Measurements from ENCODE around the gene NAT8L.
A peak's percentile ranks its signal among the peaks of the same experiment; 100 is the strongest.

Gene NAT8L

GRCh38 chr4:2076908-2077536, 17.9 kb downstream of the NAT8L start:
- DNase-seq, result no peak

GRCh38 chr4:2077537-2078460, 18.7 kb downstream of the NAT8L start:
- no peak for DNase-seq

- DNase-seq, result no peak
Observed at GRCh38 chr4:2078584-2078983, 19.5 kb downstream of the NAT8L start.

GRCh38 chr4:2079006-2079405, 19.9 kb downstream of the NAT8L start:
- DNase-seq, result no peak

- DNase-seq, result no peak
Observed at GRCh38 chr4:2079926-2080325, 20.8 kb downstream of the NAT8L start.

GRCh38 chr4:2080429-2081300, 21.5 kb downstream of the NAT8L start:
- no peak for DNase-seq

- no peak for DNase-seq
Observed at GRCh38 chr4:2081540-2081939, 22.4 kb downstream of the NAT8L start.

GRCh38 chr4:2082118-2082517, 23.0 kb downstream of the NAT8L start:
- no peak for DNase-seq

- DNase-seq, result no peak
Observed at GRCh38 chr4:2082627-2083026, 23.5 kb downstream of the NAT8L start.

GRCh38 chr4:2083116-2083825, 24.1 kb downstream of the NAT8L start:
- no peak for DNase-seq

GRCh38 chr4:2083826-2084160, 24.7 kb downstream of the NAT8L start:
- no peak for DNase-seq

- DNase-seq, result no peak
Observed at GRCh38 chr4:2084316-2084715, 25.2 kb downstream of the NAT8L start.

GRCh38 chr4:2085496-2085901, 26.4 kb downstream of the NAT8L start:
- DNase-seq, result no peak

GRCh38 chr4:2087170-2087569, 28.0 kb downstream of the NAT8L start:
- DNase-seq, result peak; percentile 5

GRCh38 chr4:2089222-2089621, 30.1 kb downstream of the NAT8L start:
- no peak for DNase-seq

GRCh38 chr4:2090642-2091041, 31.5 kb downstream of the NAT8L start:
- no peak for DNase-seq

GRCh38 chr4:2091990-2092668, 33.0 kb downstream of the NAT8L start:
- DNase-seq, result no peak

- no peak for DNase-seq
Observed at GRCh38 chr4:2092669-2093053, 33.5 kb downstream of the NAT8L start.

- no peak for DNase-seq
Observed at GRCh38 chr4:2093265-2093664, 34.1 kb downstream of the NAT8L start.

GRCh38 chr4:2094545-2094944, 35.4 kb downstream of the NAT8L start:
- no peak for DNase-seq

- DNase-seq, result no peak
Observed at GRCh38 chr4:2095236-2096072, 36.3 kb downstream of the NAT8L start.

Data from OCI-M1 (cell line).